22Rv1 (cell line): ENCODE results near the gene GTF2I.

Experiments used
- H3K27ac ChIP-seq: fragments of 450-650 bp; 2 replicates; pipeline ENCODE4 v1.5.1; 2017
- CTCF ChIP-seq: fragments of 450-650 bp; IDR thresholded peaks from 2 replicates; pipeline ENCODE4 v1.5.1; 2017; ENCODE audit warnings: mild to moderate bottlenecking
- ZFX ChIP-seq: fragments of 450-650 bp; IDR thresholded peaks from 2 replicates; pipeline ENCODE4 v1.6.1; 2017; ENCODE audit warnings: antibody characterized with exemption, borderline replicate concordance

GTF2I gene

DNA sequence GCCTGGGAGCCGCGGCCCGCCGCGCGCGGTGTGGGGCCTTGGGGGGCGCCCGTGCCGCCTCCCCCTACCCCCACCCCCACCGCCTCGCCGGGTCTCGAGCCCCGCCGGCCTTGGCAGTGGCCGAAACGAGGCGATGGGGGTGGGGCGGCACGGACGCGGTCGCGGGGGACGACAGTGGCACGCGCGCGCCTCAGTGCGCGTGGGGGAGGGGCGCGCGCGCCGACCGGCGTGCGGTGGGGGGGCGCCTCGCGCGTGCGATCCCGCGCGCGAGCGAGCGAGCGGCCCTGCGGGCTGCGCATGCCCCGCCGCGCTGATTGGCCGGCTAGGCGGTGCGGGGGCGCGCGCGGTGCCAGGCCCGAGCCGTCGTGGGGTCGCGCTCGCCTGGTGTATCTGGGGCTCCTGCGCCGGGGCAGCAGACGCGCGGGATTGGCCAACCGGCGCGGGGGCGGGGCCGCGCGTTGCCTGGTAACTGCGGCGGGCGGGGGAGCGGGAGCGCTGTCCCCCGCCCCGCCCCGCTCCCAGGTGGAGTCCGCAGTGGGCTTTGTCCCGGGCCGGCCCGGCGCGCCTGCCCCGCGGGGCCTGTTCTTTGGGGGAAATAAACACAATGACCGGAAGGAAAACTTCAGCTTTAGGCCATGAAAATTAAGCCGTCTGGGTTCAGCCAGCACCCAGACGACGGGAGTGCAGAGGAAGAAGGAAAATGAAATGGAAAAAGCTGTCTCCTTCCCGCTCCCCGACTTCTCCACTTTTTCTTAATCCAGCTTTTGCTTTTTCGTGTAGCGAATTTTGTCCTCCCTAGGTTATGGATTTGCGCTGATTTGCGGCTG lies 873 bp downstream of the GTF2I start:
- H3K27ac ChIP-seq = peak overlapping the region; percentile 100
- TF ChIP-seq ZFX (no peak), CTCF (no peak)

- 0 out of 2 replicates have a peak overlapping the region, but pooled peaks have one; percentile 100 for H3K27ac ChIP-seq
Measured at GRCh38 chr7:74660202-74660601, 2.7 kb downstream of the GTF2I start.

- 0 out of 2 replicates have a peak overlapping the region, but pooled peaks have one; percentile 3 for H3K27ac ChIP-seq
Measured at GRCh38 chr7:74661836-74662794, 4.6 kb downstream of the GTF2I start.

DNA sequence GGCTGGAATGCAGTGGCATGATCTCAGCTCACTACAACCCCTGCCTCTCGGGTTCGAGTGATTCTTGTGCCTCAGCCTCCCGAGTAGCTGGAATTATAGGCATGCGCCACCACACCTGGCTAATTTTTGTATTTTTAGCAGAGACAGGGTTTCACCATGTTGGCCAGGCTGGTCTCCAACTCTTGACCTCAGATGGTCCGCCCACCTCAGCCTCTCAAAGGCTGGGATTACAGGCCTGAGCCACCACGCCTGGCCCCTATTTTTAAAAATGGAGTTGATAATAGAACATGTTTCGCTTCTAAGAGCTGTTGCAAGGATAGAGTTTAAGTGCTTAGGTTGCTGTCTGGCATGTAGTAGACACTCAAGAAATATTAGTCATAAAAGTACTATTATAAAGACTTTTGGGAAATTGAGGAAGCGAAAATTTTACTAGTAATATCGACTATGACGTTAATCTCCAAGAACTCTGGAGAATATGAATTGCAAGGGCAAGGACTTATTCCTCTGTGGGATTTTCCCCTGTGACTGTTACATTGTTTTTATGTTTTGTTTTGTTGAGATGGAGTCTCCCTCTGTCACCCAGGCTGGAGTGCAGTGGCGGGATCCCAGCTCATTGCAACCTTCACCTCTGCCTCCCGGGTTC lies 7.9 kb downstream of the GTF2I start:
- no peak overlapping the region for H3K27ac ChIP-seq
- TF ChIP-seq ZFX = no peak
- TF ChIP-seq CTCF = no peak

- peak overlapping the region; percentile 1; the same call in 1 of the 2 replicates for H3K27ac ChIP-seq
Measured at GRCh38 chr7:74667013-74667412, 9.5 kb downstream of the GTF2I start.

GRCh38 chr7:74667520-74667919 lies 10.0 kb downstream of the GTF2I start:
- H3K27ac ChIP-seq = peak overlapping the region; percentile 1; the same call in 1 of the 2 replicates

DNA sequence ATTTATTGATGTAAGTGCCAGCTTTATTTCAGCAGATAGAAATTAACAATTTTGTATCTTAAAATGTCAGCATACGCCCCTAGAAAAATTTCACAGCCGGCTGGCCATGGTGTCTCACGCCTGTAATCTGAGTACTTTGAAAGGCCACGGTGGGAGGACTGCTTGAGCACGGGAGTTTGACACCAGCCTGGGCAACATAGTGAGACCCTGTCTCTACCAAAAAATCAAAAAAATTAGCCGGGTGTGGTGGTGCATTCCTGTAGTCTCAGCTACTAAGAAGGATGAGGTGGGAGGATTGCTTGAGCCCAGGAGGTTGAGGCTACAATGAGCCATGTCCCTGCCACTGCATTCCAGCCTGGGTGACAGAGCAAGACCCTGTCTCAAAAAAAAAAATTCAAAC lies 14.1 kb downstream of the GTF2I start:
- TF ChIP-seq ZFX = no peak
- no peak for TF ChIP-seq CTCF
- H3K27ac ChIP-seq = no peak overlapping the region

DNA sequence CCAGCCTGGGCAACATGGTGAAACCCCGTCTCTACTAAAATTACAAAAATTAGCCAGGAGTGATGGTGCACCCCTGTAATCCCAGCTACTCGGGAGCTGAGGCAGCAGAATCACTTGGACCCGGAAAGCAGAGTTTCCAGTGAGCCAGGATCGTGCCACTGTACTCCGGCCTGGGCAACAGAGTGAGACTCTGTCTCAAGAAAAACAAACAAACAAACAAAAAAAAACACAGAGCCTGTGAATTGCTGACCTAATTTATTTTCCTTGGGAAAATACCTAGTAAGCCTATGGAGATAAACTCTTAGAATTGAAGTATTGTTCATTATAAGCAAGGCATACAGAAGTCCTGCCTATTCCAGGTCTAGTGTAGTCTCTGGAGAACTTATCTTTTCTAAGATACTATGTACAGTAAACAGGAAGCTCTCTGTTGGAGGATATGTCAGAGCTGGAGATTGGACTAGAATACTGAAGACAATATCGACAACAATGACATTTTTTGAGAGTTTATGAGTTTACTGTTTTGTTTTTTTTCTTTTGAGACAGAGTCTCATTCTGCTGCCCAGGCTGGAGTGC lies 14.9 kb downstream of the GTF2I start:
- TF ChIP-seq ZFX (no peak), CTCF (no peak)
- peak overlapping the region; percentile 17 for H3K27ac ChIP-seq

DNA sequence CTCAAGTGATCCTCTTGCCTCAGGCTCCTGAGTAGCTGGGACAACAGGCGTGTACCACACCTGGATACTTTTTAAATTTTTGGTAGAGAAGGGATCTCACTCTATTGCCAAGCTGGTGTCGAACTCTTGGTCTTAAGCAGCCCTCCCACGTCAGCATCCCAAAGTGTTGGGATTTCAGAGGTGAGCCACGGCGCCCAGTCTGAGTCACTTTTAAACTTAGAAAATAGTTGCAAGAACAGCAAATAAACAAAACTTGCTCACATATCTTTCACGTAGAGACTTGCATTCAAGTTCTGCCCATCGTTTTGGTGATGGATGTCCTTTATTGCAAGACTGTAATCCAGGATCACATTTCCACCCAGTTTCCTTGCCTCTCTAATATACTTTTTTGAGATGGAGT lies 16.6 kb downstream of the GTF2I start:
- TF ChIP-seq CTCF (no peak), ZFX (no peak)
- H3K27ac ChIP-seq = no peak overlapping the region
